H9 (cell line): ENCODE data around the gene ENPP4. TPM values are rescaled to one million over a fixed set of nuclear protein-coding genes. Genes with fewer than 3 reads are reported as not detected.
"Not testable (repeated sequence)": the region's sequence is repeated elsewhere in the genome, so short reads cannot be mapped to it uniquely, and the experiment has no call there.

Experiments
- DNase-seq: peaks from one replicate; pipeline ENCODE4 v3.0.0-alpha.2; 2017
- H2AFZ ChIP-seq: one replicate; pipeline ENCODE4 v1.6.1; 2013; ENCODE audit warnings: mild to moderate bottlenecking, low read length, control low read depth, moderate library complexity
- H2AK5ac ChIP-seq: 2 replicates; pipeline ENCODE4 v1.6.1; 2013; ENCODE audit warnings: low read length, control low read depth, mixed read lengths; ENCODE audit not compliant: insufficient read length
- H2BK120ac ChIP-seq: one replicate; pipeline ENCODE4 v1.6.1; 2013; ENCODE audit warnings: low read depth, mild to moderate bottlenecking, low read length, control low read depth, inconsistent platforms; ENCODE audit not compliant: poor library complexity, severe bottlenecking
- H2BK12ac ChIP-seq: 2 replicates; pipeline ENCODE4 v1.6.1; 2013; ENCODE audit warnings: low read length, control low read depth, mixed read lengths, low read depth; ENCODE audit not compliant: insufficient read length
- H2BK15ac ChIP-seq: 2 replicates; pipeline ENCODE4 v1.6.1; 2013; ENCODE audit warnings: low read depth, low read length, control low read depth
- H2BK20ac ChIP-seq: one replicate; pipeline ENCODE4 v1.6.1; 2013; ENCODE audit warnings: low read depth, mild to moderate bottlenecking, low read length, control low read depth, inconsistent platforms; ENCODE audit not compliant: poor library complexity, severe bottlenecking
- H2BK5ac ChIP-seq: 2 replicates; pipeline ENCODE4 v1.6.1; 2013; ENCODE audit warnings: low read length, control low read depth, mixed read lengths; ENCODE audit not compliant: insufficient read length
- H3K14ac ChIP-seq: 2 replicates; pipeline ENCODE4 v1.6.1; 2013; ENCODE audit warnings: low read length, control low read depth; ENCODE audit not compliant: insufficient read depth
- H3K18ac ChIP-seq: 2 replicates; pipeline ENCODE4 v1.6.1; 2013; ENCODE audit warnings: low read depth, mild to moderate bottlenecking, mixed read lengths, low read length, control low read depth; ENCODE audit not compliant: insufficient read length
- H3K23ac ChIP-seq: 2 replicates; pipeline ENCODE4 v1.6.1; 2013; ENCODE audit warnings: low read length, control low read depth, mixed read lengths, low read depth; ENCODE audit not compliant: insufficient read length
- H3K23me2 ChIP-seq: 2 replicates; pipeline ENCODE4 v1.6.1; 2013; ENCODE audit warnings: low read depth, mild to moderate bottlenecking, mixed read lengths, low read length, control low read depth; ENCODE audit not compliant: insufficient read length, poor library complexity, severe bottlenecking
- H3K27ac ChIP-seq: 2 replicates; pipeline ENCODE4 v1.5.1; 2013; ENCODE audit warnings: low read length, control low read depth, mixed read lengths, low read depth; ENCODE audit not compliant: insufficient read length
- H3K27me3 ChIP-seq: 2 replicates; pipeline ENCODE4 v1.6.1; 2013; ENCODE audit warnings: low read length, control low read depth, inconsistent platforms; ENCODE audit not compliant: insufficient read depth
- H3K4ac ChIP-seq: 2 replicates; pipeline ENCODE4 v1.6.1; 2013; ENCODE audit warnings: low read depth, mild to moderate bottlenecking, control low read depth, inconsistent platforms, low read length, moderate library complexity
- H3K4me1 ChIP-seq: 2 replicates; pipeline ENCODE4 v1.6.1; 2013; ENCODE audit warnings: low read length, control low read depth, inconsistent platforms; ENCODE audit not compliant: insufficient read depth
- H3K4me2 ChIP-seq: 2 replicates; pipeline ENCODE4 v1.6.1; 2013; ENCODE audit warnings: low read length, control low read depth, mixed read lengths; ENCODE audit not compliant: insufficient read length, insufficient read depth
- H3K56ac ChIP-seq: 2 replicates; pipeline ENCODE4 v1.6.1; 2013; ENCODE audit warnings: low read depth, mild to moderate bottlenecking, mixed read lengths, low read length, control low read depth; ENCODE audit not compliant: insufficient read length
- H3K79me1 ChIP-seq: 2 replicates; pipeline ENCODE4 v1.6.1; 2013; ENCODE audit warnings: low read depth, mild to moderate bottlenecking, moderate library complexity, low read length, control low read depth, inconsistent platforms; ENCODE audit not compliant: insufficient read depth, poor library complexity, severe bottlenecking
- H3K79me2 ChIP-seq: 2 replicates; pipeline ENCODE4 v1.6.1; 2013; ENCODE audit warnings: low read length, control low read depth, inconsistent platforms; ENCODE audit not compliant: insufficient read depth
- H3K9ac ChIP-seq: 2 replicates; pipeline ENCODE4 v1.6.1; 2013; ENCODE audit warnings: low read length, control low read depth, mixed read lengths; ENCODE audit not compliant: insufficient read length; ENCODE audit errors: extremely low read depth
- H3K9me3 ChIP-seq: one replicate; pipeline ENCODE4 v1.6.1; 2013; ENCODE audit warnings: low read depth, low read length, inconsistent platforms; ENCODE audit not compliant: control insufficient read depth
- H3T11ph ChIP-seq: one replicate; pipeline ENCODE4 v1.6.1; 2013; ENCODE audit warnings: mild to moderate bottlenecking, low read length, control low read depth, inconsistent platforms
- H4K20me1 ChIP-seq: one replicate; pipeline ENCODE4 v1.6.1; 2013; ENCODE audit not compliant: control insufficient read depth, insufficient read length, insufficient read depth
- H4K5ac ChIP-seq: 2 replicates; pipeline ENCODE4 v1.6.1; 2013; ENCODE audit warnings: low read depth, mild to moderate bottlenecking, mixed read lengths, low read length, control low read depth; ENCODE audit not compliant: insufficient read length
- H4K8ac ChIP-seq: replicated peaks from 2 replicates; pipeline ENCODE4 v1.6.1; 2013; ENCODE audit warnings: low read length, control low read depth, mixed read lengths, low read depth; ENCODE audit not compliant: insufficient read length
- H4K91ac ChIP-seq: 2 replicates; pipeline ENCODE4 v1.6.1; 2013; ENCODE audit warnings: low read depth, mild to moderate bottlenecking, moderate library complexity, mixed read lengths, low read length, control low read depth; ENCODE audit not compliant: insufficient read length
- H3K27ac Mint-ChIP-seq, 3 experiments: 2 replicates in 2 of 3; 3 replicates in 1 of 3; pipeline ENCODE4 v1.8.0; 2020 to 2021; ENCODE audit warnings: mixed read lengths in 3 of 3, mild to moderate bottlenecking in 1 of 3, moderate library complexity in 1 of 3
- H3K27me3 Mint-ChIP-seq: 2 replicates; pipeline ENCODE4 v1.8.0; 2021; ENCODE audit warnings: low read depth, mild to moderate bottlenecking, moderate library complexity, mixed read lengths
- H3K36me3 Mint-ChIP-seq, 3 experiments: 2 replicates in 2 of 3; 3 replicates in 1 of 3; pipeline ENCODE4 v1.8.0; 2020 to 2021; ENCODE audit warnings: low read depth in 3 of 3, mixed read lengths in 3 of 3; ENCODE audit not compliant: insufficient read depth in 1 of 3
- H3K4me1 Mint-ChIP-seq, 2 experiments: 2 replicates each; pipeline ENCODE4 v1.8.0; 2020; ENCODE audit warnings: mixed read lengths in 2 of 2
- H3K4me3 Mint-ChIP-seq, 2 experiments: 2 replicates in 1 of 2; 3 replicates in 1 of 2; pipeline ENCODE4 v1.8.0; 2020 to 2021; ENCODE audit warnings: mild to moderate bottlenecking in 2 of 2, mixed read lengths in 2 of 2, moderate library complexity in 1 of 2
- H3K9me3 Mint-ChIP-seq, 2 experiments: 2 replicates in 1 of 2; 3 replicates in 1 of 2; pipeline ENCODE4 v1.8.0; 2020; ENCODE audit warnings: mild to moderate bottlenecking in 2 of 2, mixed read lengths in 2 of 2, moderate library complexity in 1 of 2
- CTCF ChIP-seq: fragments of 200-600 bp; sonication (generic); conservative IDR thresholded peaks from 3 replicates; pipeline ENCODE4 v1.8.0; 2021; ENCODE audit warnings: antibody characterized with exemption, mild to moderate bottlenecking
- WGBS: extraction: QIAGEN DNeasy Blood & Tissue Kit; methylation state at CpG from one replicate; pipeline ENCODE4 v1.1.7; 2013; ENCODE audit warnings: missing lambda C conversion rate, low lambda C conversion rate, mixed read lengths; ENCODE audit not compliant: insufficient read length; ENCODE audit errors: extremely low coverage; 5-methylcytosine and 5-hydroxymethylcytosine counted together
- total RNA-seq: library from RNA; stranded (reverse); gene quantifications from 2 replicates; pipeline ENCODE4 v1.2.1, GENCODE V29; 2021

Gene ENPP4
- total RNA-seq, 1 experiment from 2014 or later: 3.2 TPM

- H2BK20ac ChIP-seq: no peak overlapping the region
- H2BK5ac ChIP-seq: no peak overlapping the region
- Mint-ChIP-seq H3K4me3 (peak overlapping the region; percentile 83 to 93), H3K9me3 (no peaks in the 10 kb centered on the region; a peak in 1 of 5 replicates), H3K27ac (no peak overlapping the region), H3K36me3 (no peaks in the 10 kb centered on the region), H3K27me3 (peaks cover 19% of the 10 kb centered on the region), H3K4me1 (peaks cover 13 to 17% of the 10 kb centered on the region in 2 experiments)
- no peak overlapping the region for H4K8ac ChIP-seq
- H2AFZ ChIP-seq: no peak overlapping the region
- H2AK5ac ChIP-seq: no peak overlapping the region
- no peak overlapping the region for H3K56ac ChIP-seq
- no CpG with 5 or more reads among the region's 4 CpGs for WGBS
- no peak for DNase-seq
- H3K27ac ChIP-seq: no peak overlapping the region
- no peak overlapping the region for H3K23ac ChIP-seq
- H4K20me1 ChIP-seq: no peaks in the 10 kb centered on the region
- H3K18ac ChIP-seq: no peak overlapping the region
- no peak overlapping the region for H2BK15ac ChIP-seq
- TF ChIP-seq CTCF: no peak
- no peak overlapping the region for H4K5ac ChIP-seq
- no peak overlapping the region for H2BK120ac ChIP-seq
- peaks cover 9% of the 10 kb centered on the region for H3K23me2 ChIP-seq
- no peak overlapping the region for H3K14ac ChIP-seq
- no peak overlapping the region for H4K91ac ChIP-seq
- no peaks in the 10 kb centered on the region for H3K9me3 ChIP-seq
- peaks cover 2% of the 10 kb centered on the region; the same call in 1 of the 2 replicates for H3K4me1 ChIP-seq
- H3K79me1 ChIP-seq: no peaks in the 10 kb centered on the region
- no peak overlapping the region for H3T11ph ChIP-seq
- peak overlapping the region; percentile 40 for H3K4me2 ChIP-seq
- H3K4ac ChIP-seq: no peak overlapping the region
- H3K9ac ChIP-seq: no peak overlapping the region
- no peaks in the 10 kb centered on the region for H3K27me3 ChIP-seq
- no peaks in the 10 kb centered on the region for H3K79me2 ChIP-seq
- no peak overlapping the region for H2BK12ac ChIP-seq
Observed at GRCh38 chr6:46130666-46131065, 877 bp downstream of the ENPP4 start.

GRCh38 chr6:46131291-46131690 lies 1.5 kb downstream of the ENPP4 start:
- H3K4me3 Mint-ChIP-seq, H4K91ac ChIP-seq, H3K36me3 Mint-ChIP-seq, H3K27me3 ChIP-seq, H2AK5ac ChIP-seq, H2BK120ac ChIP-seq, H3K79me1 ChIP-seq, H2BK12ac ChIP-seq, H4K20me1 ChIP-seq, H3K4ac ChIP-seq, H4K5ac ChIP-seq, H2BK5ac ChIP-seq, H2BK20ac ChIP-seq, H3K27ac ChIP-seq, H3T11ph ChIP-seq, H3K4me2 ChIP-seq, DNase-seq, H3K18ac ChIP-seq, H2AFZ ChIP-seq, H2BK15ac ChIP-seq, H3K79me2 ChIP-seq, H3K9me3 Mint-ChIP-seq, H3K23ac ChIP-seq, H3K4me1 ChIP-seq, H3K23me2 ChIP-seq, H3K9me3 ChIP-seq, H3K56ac ChIP-seq, H3K27ac Mint-ChIP-seq, H3K9ac ChIP-seq, H4K8ac ChIP-seq, H3K14ac ChIP-seq: not testable (repeated sequence)
- WGBS: no CpG with 5 or more reads among the region's 1 CpG
- Mint-ChIP-seq H3K4me1 (peaks cover 13 to 17% of the 10 kb centered on the region in 2 experiments), H3K27me3 (peaks cover 17% of the 10 kb centered on the region)
